ENCODE results near the gene DLEC1. TPM values are rescaled to one million over a fixed set of nuclear protein-coding genes. Genes with fewer than 3 reads are reported as not detected.

The DLEC1 gene
- total RNA-seq, 1 donor from 2014 or later: 1.1 TPM

- intact Hi-C loops (cut with micrococcal nuclease): no loop called here
- DNase-seq (no peak), ATAC-seq (no peak)
These were observed 37.4 kb upstream of the DLEC1 start for GRCh38 chr3:38001456-38002081.

DNA sequence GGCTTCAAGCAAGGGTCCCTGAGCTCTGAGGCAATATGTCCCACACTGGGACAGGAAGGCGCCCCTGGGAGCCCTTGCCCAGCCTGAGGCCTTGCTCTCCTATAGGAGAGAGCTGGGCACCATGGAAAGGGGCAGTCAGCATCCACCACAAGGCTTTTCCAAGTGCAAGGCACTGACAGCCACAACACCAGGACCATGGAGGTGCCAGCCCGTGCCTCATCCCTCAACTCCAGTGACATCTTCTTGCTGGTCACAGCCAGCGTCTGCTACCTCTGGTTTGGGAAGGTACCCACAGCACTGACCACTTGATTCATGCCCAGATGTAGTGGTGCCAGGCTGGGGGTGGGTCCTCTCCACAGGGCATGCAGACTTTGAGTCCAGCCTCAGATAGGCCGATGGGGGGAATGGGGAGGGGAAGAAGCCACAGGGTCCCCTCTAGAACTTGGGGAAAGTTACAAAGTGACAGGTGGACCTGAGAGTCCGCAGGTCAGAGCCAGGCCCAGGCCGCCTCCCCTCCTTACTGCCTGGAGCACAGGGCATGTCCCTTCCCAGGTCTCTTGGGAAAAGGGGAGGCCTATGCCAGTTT is 36.6 kb upstream of the DLEC1 start:
- ATAC-seq (no peak), DNase-seq (no peak)
- intact Hi-C loops (cut with micrococcal nuclease): no loop called here

GRCh38 chr3:38002940-38003339 is 36.1 kb upstream of the DLEC1 start:
- intact Hi-C loops (cut with micrococcal nuclease): no loop called here
- DNase-seq: no peak
- ATAC-seq: no peak

DNA sequence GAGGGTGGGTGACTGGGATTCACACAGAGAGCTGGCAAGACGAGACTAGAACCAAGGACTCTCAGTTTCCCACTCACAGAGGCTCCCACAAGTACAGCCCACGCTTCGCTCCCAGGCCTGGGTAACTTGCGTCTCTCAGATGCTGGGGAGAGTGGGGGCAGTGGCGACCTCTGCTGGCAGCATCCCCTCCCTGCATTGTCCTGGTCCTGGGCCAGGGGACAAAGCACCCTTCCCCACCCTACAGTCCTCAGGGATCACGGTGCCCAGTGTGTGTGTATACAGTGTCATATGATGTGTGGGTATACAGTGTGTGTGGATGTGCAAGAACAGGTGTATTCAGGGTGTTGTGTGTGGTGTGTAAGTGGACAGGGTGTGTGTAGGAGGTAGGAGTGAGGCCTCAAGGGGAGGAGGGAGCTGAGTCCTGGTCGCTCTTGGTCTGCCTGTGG is 35.6 kb upstream of the DLEC1 start:
- peak; percentile 51 for ATAC-seq
- peak; percentile 83 for DNase-seq
- intact Hi-C loops (cut with micrococcal nuclease): no loop called here

DNA sequence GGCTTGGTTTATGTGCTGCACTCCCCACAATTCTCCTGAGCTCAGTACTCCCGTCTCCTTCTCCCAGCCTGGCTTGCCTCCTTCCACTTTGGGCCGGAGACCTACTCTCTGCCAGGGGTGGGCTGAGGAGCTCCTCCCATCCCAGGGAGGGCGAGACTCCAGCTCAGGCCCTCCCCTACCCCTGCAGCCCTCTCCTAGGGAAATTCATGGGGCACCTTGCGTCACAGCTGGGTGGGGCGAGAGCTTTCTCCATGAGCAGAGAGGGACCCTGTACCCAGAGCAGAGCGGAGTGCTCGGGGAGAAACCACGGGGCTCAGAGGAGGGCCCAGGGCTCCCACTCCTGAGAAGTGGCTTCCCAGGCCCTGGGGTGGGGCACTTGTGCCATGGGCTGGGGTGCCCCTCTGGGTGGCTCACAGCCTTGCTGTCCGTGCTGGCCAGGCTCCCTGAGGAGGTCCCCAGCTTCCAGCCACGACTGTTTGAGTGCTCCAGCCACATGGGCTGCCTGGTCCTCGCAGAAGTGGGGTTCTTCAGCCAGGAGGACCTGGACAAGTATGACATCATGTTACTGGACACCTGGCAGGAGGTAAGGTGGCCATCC is 35.1 kb upstream of the DLEC1 start:
- ATAC-seq (peak; percentile 48), DNase-seq (peak; percentile 77)

DNA sequence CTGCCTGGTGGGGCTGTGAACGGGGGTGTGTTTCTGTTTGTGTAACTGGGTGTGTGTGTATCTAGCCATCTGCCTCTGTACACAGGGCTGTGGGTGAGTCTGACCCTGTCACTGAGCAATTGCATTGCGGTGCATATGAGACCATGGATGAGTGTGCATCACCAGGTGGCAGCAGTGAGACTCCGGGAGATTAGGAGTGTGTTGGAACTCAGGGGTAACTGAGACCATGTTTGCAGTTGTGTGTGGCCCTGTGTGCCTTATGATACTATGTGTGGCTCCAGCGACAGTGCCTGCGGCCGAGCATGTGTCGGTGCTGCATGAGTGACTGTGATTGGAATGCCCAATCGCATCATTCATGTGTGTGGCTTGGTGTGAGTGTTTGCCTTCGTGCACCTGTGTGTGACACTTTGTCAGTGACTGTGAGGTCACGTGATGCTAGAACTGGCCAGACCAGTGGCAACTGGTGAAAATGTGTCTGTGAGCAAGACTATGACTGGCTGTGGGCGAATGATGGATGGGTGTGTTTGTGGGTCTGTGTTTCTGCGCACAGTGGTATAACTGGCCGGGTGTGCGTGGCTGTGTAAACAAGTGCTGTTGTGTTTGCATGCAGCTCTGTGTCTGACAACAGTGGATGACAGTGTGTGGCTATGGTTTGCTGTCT is 34.5 kb upstream of the DLEC1 start:
- intact Hi-C loops (cut with micrococcal nuclease): no loop called here
- DNase-seq: peak; percentile 86
- peak; percentile 79 for ATAC-seq

More for the DNA sequence above, 35.1 kb upstream of the DLEC1 start:
- intact Hi-C loops (cut with micrococcal nuclease): no loop called here

GRCh38 chr3:38005076-38006020 is 33.7 kb upstream of the DLEC1 start:
- peak; percentile 88 for DNase-seq
- ATAC-seq: peak; percentile 67
- intact Hi-C loops (cut with micrococcal nuclease): no loop called here

- ATAC-seq: no peak
- no peak for DNase-seq
- intact Hi-C loops (cut with micrococcal nuclease): no loop called here
These were observed 33.0 kb upstream of the DLEC1 start for GRCh38 chr3:38006031-38006430.

DNA sequence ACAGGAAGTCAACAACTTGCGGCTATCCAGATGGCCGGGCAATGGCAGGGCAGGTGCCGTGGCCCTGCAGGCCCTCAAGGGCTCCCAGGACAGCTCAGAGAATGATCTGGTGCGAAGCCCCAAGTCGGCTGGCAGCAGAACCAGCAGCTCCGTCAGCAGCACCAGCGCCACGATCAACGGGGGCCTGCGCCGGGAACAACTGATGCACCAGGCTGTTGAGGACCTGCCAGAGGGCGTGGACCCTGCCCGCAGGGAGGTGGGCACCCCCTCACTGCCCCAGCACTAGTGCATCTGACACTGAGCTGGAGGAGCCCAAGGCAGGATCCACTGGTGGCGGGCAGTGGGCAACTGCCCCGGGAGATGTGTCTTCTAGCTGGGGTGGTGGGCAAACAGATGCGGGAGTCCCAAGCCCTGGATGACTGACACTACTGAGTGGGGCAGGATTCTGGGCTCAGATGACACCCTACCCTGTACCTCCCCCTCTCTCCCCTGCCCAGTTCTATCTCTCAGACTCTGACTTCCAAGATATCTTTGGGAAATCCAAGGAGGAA is 32.5 kb upstream of the DLEC1 start:
- intact Hi-C loops (cut with micrococcal nuclease): no loop called here
- ATAC-seq: no peak
- no peak for DNase-seq

DNA sequence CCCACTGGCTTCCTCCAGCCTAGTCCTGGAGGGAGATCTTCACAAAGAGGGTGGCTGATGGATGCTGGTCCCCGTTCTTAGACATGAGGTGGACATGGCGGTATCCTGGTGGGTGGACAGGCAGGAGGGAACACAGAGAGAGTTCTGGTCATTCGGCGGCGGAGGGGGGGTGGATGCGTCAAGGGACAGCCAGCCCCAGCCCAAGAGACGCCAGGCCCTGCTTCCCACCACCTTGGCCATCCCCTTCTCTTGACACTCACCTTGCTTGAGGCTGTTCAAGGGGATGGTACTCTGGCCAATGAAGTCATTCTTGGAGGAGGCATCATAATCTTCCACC is 31.3 kb upstream of the DLEC1 start:
- no peak for ATAC-seq
- DNase-seq: no peak
- intact Hi-C loops (cut with micrococcal nuclease): no loop called here

GRCh38 chr3:38008191-38008701 is 30.8 kb upstream of the DLEC1 start:
- no peak for ATAC-seq
- intact Hi-C loops (cut with micrococcal nuclease): no loop called here
- DNase-seq: no peak

GRCh38 chr3:38008971-38009580 is 29.9 kb upstream of the DLEC1 start:
- DNase-seq (no peak), ATAC-seq (no peak)
- intact Hi-C loops (cut with micrococcal nuclease): no loop called here

DNA sequence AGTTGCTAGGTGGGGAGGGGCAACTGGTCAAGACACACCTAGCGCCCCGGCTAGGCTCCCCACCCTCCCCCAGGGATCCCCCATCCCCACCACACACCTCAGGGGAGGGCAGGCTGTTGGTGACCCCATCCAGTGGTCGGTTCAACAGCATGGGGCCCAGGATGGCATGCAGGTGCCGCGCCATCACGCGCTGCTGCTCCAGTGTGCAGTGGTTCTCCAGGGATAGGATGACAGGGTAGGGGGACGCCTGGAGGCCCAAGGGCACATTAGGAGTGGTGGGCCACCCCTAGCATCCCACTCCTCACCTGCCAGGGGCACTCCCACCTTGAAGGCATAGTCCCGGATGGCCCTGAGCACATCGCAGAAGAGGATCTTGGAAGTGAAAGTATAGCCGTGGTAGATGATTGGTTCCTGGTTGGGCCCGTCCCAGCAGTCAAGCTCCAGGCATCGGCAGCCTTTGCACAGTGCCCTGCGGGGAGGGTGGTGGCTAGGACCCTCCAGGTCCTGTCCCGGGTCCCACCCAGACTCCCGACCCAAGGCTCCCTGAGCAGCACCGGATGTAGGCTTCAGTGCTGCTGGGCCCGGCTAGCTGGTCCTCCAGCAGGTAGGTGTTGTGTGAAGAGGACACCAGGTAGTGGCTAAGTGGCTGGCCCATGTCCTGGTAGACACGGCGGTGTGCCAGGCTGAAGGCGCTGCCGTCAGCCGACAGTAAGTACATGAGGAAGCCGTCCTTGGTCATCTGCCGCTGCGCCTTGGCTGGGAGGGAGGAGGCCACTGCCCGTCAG is 29.0 kb upstream of the DLEC1 start:
- ATAC-seq (no peak), DNase-seq (no peak)
- intact Hi-C loops (cut with micrococcal nuclease): no loop called here

DNA sequence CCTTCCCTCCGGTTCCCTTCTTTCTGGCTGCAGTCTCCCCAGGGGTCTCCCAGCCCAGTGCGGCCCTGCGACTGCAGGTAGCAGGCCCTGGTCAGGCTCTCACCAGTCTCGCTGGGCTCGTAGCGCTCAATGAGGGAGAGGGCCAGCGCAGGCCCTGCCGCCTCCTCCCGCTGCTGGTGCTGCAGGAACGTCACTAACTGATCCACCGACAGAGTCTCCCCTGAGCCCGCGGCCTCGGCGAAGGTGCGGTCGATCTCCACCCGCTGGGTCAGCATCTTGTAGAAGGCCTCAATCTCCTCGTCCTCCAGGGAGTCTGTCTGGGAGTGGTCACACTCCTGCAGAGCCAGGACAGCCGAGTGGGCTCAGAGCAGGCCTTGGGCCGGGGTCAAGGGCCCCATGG is 27.9 kb upstream of the DLEC1 start:
- ATAC-seq: no peak
- intact Hi-C loops (cut with micrococcal nuclease): no loop called here
- DNase-seq: no peak

GRCh38 chr3:38015485-38015884 is 23.5 kb upstream of the DLEC1 start:
- no peak for DNase-seq
- intact Hi-C loops (cut with micrococcal nuclease): no loop called here
- ATAC-seq: no peak

GRCh38 chr3:38015984-38016383 is 23.0 kb upstream of the DLEC1 start:
- no peak for ATAC-seq
- DNase-seq: no peak
- intact Hi-C loops (cut with micrococcal nuclease): no loop called here

DNA sequence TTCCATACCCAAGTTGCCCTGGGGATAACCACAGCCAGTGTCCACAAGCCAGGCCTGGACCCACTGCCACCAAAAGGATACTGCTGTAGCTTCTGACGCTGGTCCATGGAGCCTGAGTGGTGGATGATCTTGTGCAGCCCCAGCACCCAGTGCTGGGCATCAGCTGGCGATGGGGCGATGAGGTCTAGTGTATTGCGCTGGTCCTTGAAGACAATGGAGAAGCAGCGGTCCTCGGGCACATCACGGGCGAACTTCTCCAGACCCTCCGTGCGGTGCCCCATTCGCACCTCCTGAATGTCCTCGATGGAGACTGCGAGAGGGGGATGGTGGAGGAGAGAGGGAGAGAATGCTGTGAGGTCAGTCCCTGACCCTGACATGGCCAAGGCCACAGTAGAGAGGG is 22.6 kb upstream of the DLEC1 start:
- ATAC-seq (no peak), DNase-seq (no peak)
- intact Hi-C loops (cut with micrococcal nuclease): no loop called here

Measured in left ventricle myocardium superior (tissue), 1 donor.